ENCODE data around the gene AOPEP. TPM values are rescaled to one million over a fixed set of nuclear protein-coding genes. Genes with fewer than 3 reads are reported as not detected.
A peak's percentile ranks its signal among the peaks of the same experiment; 100 is the strongest.

AOPEP gene
- total RNA-seq, 2 donors from 2014 or later = 11.7 to 27.3 TPM

- DNase-seq (ENCODE audit: low spot score) = no peak
- H3K36me3 Mint-ChIP-seq = no peaks in the 10 kb centered on the region
- ATAC-seq = no peak
- H3K27me3 Mint-ChIP-seq = no peaks in the 10 kb centered on the region
- no peak overlapping the region for H3K4me3 Mint-ChIP-seq
- H3K9me3 Mint-ChIP-seq = peaks cover under 1% of the 10 kb centered on the region
- H3K4me1 Mint-ChIP-seq (ENCODE audit: low read depth in 2 of 2) = peaks cover 31 to 42% of the 10 kb centered on the region in 2 donors
- H3K27ac Mint-ChIP-seq = no peak overlapping the region
Observed at GRCh38 chr9:94865582-94866452, 139.3 kb downstream of the AOPEP start.

- peaks cover 31 to 42% of the 10 kb centered on the region in 2 donors for H3K4me1 Mint-ChIP-seq (ENCODE audit: low read depth in 2 of 2)
- H3K27ac Mint-ChIP-seq = no peak overlapping the region
- H3K4me3 Mint-ChIP-seq = no peak overlapping the region
- H3K9me3 Mint-ChIP-seq = peaks cover 4% of the 10 kb centered on the region
- no peaks in the 10 kb centered on the region for H3K36me3 Mint-ChIP-seq
- H3K27me3 Mint-ChIP-seq = no peaks in the 10 kb centered on the region
- ATAC-seq (no peak), DNase-seq (ENCODE audit: low spot score) (no peak)
Observed at GRCh38 chr9:94866770-94867169, 140.3 kb downstream of the AOPEP start.

DNA sequence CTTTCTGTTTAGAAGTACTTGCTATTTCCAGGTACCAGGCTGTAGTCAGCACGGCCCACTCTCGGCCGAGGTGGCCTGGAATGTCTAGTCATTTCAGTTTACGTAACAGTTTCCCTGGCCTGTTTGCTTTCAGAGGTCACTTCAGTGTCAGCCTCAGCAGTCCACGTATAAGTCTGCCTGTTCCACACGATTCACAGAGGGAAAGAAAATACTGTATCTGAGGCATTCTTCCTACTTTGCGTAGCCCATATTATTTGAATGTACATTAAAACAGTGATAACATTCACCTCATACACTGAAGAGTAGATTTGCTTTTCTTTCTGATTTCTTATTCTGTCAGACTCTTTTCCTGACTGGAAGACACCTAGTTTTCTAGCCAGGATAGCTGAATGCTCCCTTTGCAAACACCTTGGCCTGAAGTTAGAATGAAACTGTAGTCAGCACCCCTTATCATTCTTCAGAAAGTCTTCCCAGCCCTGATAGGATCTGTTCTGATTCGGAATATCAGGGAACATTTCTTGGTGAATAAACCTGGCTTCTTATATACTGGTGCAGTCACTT is 140.9 kb downstream of the AOPEP start:
- Mint-ChIP-seq H3K27ac (no peak overlapping the region), H3K27me3 (no peaks in the 10 kb centered on the region), H3K9me3 (peaks cover 4% of the 10 kb centered on the region), H3K4me3 (no peak overlapping the region), H3K36me3 (no peaks in the 10 kb centered on the region), H3K4me1 (ENCODE audit: low read depth in 2 of 2) (peaks cover 26 to 37% of the 10 kb centered on the region in 2 donors)
- ATAC-seq (no peak), DNase-seq (ENCODE audit: low spot score) (no peak)

- no peak for ATAC-seq
- Mint-ChIP-seq H3K4me1 (ENCODE audit: low read depth in 2 of 2) (peaks cover 21 to 35% of the 10 kb centered on the region in 2 donors), H3K4me3 (no peak overlapping the region)
Observed at GRCh38 chr9:94867842-94868312, 141.4 kb downstream of the AOPEP start.

GRCh38 chr9:94868464-94868863 is 142.0 kb downstream of the AOPEP start:
- Mint-ChIP-seq H3K36me3 (no peaks in the 10 kb centered on the region), H3K4me3 (no peak overlapping the region), H3K27me3 (no peaks in the 10 kb centered on the region), H3K9me3 (peaks cover 4% of the 10 kb centered on the region), H3K4me1 (ENCODE audit: low read depth in 2 of 2) (peaks cover 20 to 35% of the 10 kb centered on the region in 2 donors), H3K27ac (no peak overlapping the region)
- DNase-seq (ENCODE audit: low spot score) (no peak), ATAC-seq (no peak)

More at GRCh38 chr9:94867842-94868312, 141.4 kb downstream of the AOPEP start:
- Mint-ChIP-seq H3K27me3 (no peaks in the 10 kb centered on the region), H3K27ac (no peak overlapping the region), H3K36me3 (no peaks in the 10 kb centered on the region), H3K9me3 (peaks cover 4% of the 10 kb centered on the region)
- no peak for DNase-seq (ENCODE audit: low spot score)

DNA sequence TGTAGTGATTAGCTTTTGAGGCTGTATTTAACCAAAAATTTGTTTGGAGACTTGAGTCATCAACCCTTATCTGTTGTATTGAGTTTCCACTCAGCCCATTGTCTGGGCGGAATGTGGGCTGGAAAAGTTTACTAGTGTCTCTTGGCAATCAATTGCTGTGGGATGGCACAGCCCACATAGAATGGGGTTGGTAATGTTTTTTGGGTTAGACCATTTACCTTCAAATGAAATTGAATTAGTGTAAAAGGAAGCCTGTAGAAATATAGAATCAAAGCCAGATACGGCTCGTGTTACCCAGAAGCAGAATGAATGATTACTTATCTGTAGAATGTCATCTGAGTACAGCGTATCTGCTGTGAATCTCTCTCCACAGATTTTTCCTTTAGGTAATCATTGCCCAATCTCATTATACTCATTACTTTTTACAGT is 142.9 kb downstream of the AOPEP start:
- no peak for DNase-seq (ENCODE audit: low spot score)
- Mint-ChIP-seq H3K9me3 (peaks cover 4% of the 10 kb centered on the region), H3K4me1 (ENCODE audit: low read depth in 2 of 2) (peaks cover 14 to 25% of the 10 kb centered on the region in 2 donors), H3K4me3 (no peak overlapping the region), H3K27ac (no peak overlapping the region), H3K27me3 (no peaks in the 10 kb centered on the region), H3K36me3 (no peaks in the 10 kb centered on the region)
- ATAC-seq = no peak

DNA sequence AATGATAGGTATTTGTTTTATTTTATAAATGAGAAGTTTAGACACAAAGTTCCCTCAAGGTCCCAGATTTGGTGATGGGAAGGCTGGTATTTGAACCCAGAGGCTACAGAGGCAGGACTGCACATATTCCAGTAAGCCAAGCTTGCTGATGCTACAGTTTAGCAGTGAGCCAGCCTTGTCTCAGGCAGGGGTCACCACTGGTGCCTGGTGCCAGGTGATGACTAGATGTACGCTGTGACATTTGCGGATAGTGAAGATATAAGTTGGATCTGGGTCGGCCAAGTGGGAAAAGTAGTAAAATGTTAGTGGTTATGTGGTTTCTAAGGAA is 143.9 kb downstream of the AOPEP start:
- ATAC-seq = no peak
- no peak overlapping the region for H3K4me3 Mint-ChIP-seq
- H3K4me1 Mint-ChIP-seq (ENCODE audit: low read depth in 2 of 2) = peaks cover 14 to 25% of the 10 kb centered on the region in 2 donors
- peak overlapping the region in 1 of 2 donors; percentile 25 for H3K27ac Mint-ChIP-seq
- H3K36me3 Mint-ChIP-seq = no peaks in the 10 kb centered on the region
- no peaks in the 10 kb centered on the region for H3K27me3 Mint-ChIP-seq
- H3K9me3 Mint-ChIP-seq = peaks cover 4% of the 10 kb centered on the region
- no peak for DNase-seq (ENCODE audit: low spot score)

DNA sequence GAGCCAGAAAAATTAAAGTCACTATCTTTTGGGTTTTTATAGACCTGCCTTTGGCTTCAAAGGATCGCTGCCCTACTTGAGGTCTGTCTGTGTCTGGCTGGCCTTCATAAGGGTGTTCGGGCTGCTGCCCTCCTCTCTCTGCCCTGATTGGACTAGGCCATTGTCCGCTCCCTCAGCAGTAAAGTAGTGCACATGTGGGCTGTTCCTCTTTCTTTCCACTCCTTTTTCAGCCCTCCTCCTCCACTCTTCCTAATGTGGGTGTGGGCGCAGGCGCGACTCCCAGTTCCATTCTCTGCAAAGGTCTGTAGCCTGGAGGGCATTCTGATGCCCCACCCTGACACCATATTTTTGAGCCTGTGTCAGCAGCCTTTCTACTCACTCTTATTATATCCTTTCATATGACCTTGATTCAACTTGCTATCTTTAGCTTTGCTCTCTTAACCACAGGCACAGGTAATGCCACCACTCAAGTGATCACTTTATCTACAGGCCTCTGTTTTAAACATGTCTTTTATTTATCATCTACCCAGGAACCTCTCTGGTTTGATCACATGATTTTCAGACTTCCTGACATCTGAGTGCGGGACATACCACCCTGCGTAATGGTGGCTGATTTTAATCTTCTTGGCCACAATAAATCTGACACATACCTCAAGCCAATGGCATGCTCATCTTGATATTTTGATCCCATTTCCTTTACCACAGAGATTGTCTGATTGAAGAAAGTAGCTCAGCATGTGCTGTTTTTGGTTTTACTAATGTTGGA is 144.5 kb downstream of the AOPEP start:
- Mint-ChIP-seq H3K36me3 (no peaks in the 10 kb centered on the region), H3K4me1 (ENCODE audit: low read depth in 2 of 2) (peaks cover 14 to 25% of the 10 kb centered on the region in 2 donors), H3K4me3 (peak overlapping the region; percentile 24), H3K27ac (peak overlapping the region; percentile 25 to 69), H3K9me3 (peaks cover 4% of the 10 kb centered on the region), H3K27me3 (no peaks in the 10 kb centered on the region)
- DNase-seq (ENCODE audit: low spot score) (no peak), ATAC-seq (peak in 1 of 2 donors; percentile 77)

DNA sequence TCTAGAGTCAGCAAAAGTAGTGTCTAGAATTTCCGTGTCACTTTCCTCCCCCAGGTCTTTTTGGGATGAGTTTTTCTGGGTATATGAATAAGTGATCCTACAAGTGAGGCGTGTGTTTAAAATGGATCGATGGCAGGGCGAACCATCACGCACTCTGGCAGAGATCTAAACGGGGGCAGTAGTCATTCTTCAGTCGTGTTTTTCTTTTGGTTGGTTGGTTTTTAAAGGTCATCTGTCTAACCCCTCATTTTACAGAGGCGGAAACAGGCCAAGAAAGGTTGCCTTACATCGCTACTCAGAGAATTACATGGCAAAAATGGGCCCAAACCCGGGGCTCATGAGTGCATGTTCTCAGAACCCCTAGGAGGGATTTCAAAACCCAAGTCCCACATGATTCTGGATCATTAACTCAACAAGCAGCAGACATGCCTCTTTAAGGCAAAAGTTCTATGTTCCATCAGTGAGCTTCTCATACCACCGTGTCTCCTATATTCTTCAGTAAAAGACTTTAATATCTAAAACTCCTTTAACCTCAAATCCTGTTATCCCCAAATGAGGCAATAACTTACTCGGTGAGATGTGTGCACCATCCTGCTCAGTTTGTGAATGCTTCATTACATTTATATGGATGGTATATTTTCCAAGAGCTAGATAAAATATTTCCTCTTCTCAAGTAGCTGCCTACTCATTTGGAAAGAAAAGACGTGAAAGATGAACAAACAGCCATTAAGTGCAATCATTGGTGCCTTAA is 145.8 kb downstream of the AOPEP start:
- Mint-ChIP-seq H3K4me1 (ENCODE audit: low read depth in 2 of 2) (peaks cover 14 to 25% of the 10 kb centered on the region in 2 donors), H3K4me3 (no peak overlapping the region), H3K9me3 (peaks cover 4% of the 10 kb centered on the region), H3K27ac (no peak overlapping the region), H3K27me3 (no peaks in the 10 kb centered on the region), H3K36me3 (no peaks in the 10 kb centered on the region)
- ATAC-seq (no peak), DNase-seq (ENCODE audit: low spot score) (no peak)

DNA sequence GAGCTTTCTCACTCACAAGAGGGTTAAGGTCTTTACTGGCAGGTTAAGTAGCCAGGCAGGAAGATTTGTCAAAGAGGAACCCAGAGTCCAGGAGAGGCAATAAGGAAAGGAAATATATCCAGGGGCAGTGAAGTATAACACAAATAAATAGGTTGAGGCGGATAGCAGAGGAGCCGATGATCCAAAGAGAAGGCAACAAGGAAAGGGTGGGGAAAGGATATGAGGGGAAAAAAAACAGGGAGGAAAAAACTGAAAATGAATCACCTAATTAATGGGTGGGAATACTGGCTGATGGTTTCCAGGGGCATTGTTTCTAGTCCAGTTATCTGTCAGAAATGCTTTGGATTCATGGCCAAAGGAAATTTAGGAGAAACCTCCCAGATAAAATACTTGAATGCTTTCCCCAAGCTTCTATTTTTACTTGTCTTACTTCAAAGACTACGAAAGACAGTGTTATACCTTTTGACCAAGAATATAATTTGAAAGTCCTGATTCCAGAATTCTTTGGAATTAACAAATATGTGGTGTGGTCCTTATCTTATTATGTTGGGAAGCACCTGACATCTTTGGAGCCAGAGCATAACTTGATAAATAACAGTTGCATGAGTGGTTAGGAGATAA is 146.5 kb downstream of the AOPEP start:
- H3K4me3 Mint-ChIP-seq = no peak overlapping the region
- H3K9me3 Mint-ChIP-seq = peaks cover 4% of the 10 kb centered on the region
- DNase-seq (ENCODE audit: low spot score) (no peak), ATAC-seq (no peak)
- H3K27me3 Mint-ChIP-seq = no peaks in the 10 kb centered on the region
- H3K4me1 Mint-ChIP-seq (ENCODE audit: low read depth in 2 of 2) = peaks cover 14 to 28% of the 10 kb centered on the region in 2 donors
- no peak overlapping the region for H3K27ac Mint-ChIP-seq
- H3K36me3 Mint-ChIP-seq = no peaks in the 10 kb centered on the region

- no peaks in the 10 kb centered on the region for H3K27me3 Mint-ChIP-seq
- no peak overlapping the region for H3K27ac Mint-ChIP-seq
- ATAC-seq = no peak
- H3K4me1 Mint-ChIP-seq (ENCODE audit: low read depth in 2 of 2) = peaks cover 27 to 41% of the 10 kb centered on the region in 2 donors
- no peak overlapping the region for H3K4me3 Mint-ChIP-seq
- peaks cover 4% of the 10 kb centered on the region for H3K9me3 Mint-ChIP-seq
- no peaks in the 10 kb centered on the region for H3K36me3 Mint-ChIP-seq
- no peak for DNase-seq (ENCODE audit: low spot score)
Observed at GRCh38 chr9:94874316-94874715, 147.8 kb downstream of the AOPEP start.

GRCh38 chr9:94875300-94876020 is 149.0 kb downstream of the AOPEP start:
- H3K4me1 Mint-ChIP-seq (ENCODE audit: low read depth in 2 of 2) = peaks cover 27 to 37% of the 10 kb centered on the region in 2 donors
- peaks cover 4% of the 10 kb centered on the region for H3K9me3 Mint-ChIP-seq
- no peak overlapping the region for H3K27ac Mint-ChIP-seq
- DNase-seq (ENCODE audit: low spot score) (no peak), ATAC-seq (peak in 1 of 2 donors; percentile 43)
- H3K27me3 Mint-ChIP-seq = no peaks in the 10 kb centered on the region
- no peaks in the 10 kb centered on the region for H3K36me3 Mint-ChIP-seq
- H3K4me3 Mint-ChIP-seq = no peak overlapping the region

All from natural killer cell treated with Interleukin-12 subunit alpha and Interleukin-12 subunit beta and Interleukin-15 and Interleukin-18, amount 100 ng/mL, for 72 hours (primary cell).